Measurements from ENCODE around the gene FILIP1.
"Not testable (repeated sequence)": the region's sequence is repeated elsewhere in the genome, so short reads cannot be mapped to it uniquely, and the experiment has no call there.

Gene FILIP1

DNA sequence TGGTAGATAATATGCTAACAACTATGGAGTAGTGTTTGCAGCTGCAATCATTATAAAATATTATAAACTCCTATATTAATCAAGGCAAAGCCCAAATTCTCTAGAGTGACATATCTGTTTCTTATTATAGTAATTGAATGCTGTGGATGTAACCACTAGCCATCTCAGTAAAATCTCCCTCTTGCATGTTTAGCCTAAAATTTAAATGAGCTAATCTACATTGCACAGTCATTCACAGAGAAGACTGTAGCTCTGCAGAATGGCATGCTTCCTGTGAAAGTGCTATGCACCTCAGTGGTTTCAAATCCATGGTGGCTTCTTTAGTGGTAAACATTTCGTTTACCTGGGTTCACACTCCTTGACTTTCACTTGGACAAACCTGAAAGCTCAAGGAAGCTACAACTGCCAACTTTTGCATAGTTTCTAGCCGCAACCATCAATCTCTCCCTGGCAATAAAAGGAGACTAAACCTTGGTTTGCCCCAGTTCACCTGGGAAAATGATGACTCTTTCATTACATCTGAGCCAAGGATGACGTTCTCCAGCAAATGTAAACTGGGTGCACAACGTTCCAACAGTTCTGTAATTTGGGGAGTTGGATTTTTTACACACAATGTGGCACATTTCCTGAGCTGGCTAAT is 47.2 kb downstream of the FILIP1 start:
- H2AFZ ChIP-seq (ENCODE audit: low read depth, low read length): no peak overlapping the region
- H3K4me2 ChIP-seq (ENCODE audit: insufficient read depth, low read length): no peak overlapping the region
- TF ChIP-seq, protein P1, sequence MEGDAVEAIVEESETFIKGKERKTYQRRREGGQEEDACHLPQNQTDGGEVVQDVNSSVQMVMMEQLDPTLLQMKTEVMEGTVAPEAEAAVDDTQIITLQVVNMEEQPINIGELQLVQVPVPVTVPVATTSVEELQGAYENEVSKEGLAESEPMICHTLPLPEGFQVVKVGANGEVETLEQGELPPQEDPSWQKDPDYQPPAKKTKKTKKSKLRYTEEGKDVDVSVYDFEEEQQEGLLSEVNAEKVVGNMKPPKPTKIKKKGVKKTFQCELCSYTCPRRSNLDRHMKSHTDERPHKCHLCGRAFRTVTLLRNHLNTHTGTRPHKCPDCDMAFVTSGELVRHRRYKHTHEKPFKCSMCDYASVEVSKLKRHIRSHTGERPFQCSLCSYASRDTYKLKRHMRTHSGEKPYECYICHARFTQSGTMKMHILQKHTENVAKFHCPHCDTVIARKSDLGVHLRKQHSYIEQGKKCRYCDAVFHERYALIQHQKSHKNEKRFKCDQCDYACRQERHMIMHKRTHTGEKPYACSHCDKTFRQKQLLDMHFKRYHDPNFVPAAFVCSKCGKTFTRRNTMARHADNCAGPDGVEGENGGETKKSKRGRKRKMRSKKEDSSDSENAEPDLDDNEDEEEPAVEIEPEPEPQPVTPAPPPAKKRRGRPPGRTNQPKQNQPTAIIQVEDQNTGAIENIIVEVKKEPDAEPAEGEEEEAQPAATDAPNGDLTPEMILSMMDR (IDR thresholded peaks at IDR 0.05; ENCODE audit: borderline replicate concordance, extremely low read depth, low read length, poor library complexity, severe bottlenecking): no peak
- TF ChIP-seq EZH2 (IDR thresholded peaks at IDR 0.05; ENCODE audit: borderline replicate concordance, low read depth, low read length, severe bottlenecking): no peak
- ATAC-seq (ENCODE audit: insufficient read depth, low read depth): no peak
- H3K4me1 ChIP-seq (ENCODE audit: insufficient read depth, low read length): no peaks in the 10 kb centered on the region
- no peaks in the 10 kb centered on the region for H3K9me3 ChIP-seq (ENCODE audit: insufficient read depth, low read length, severe bottlenecking)
- H3K27ac ChIP-seq (ENCODE audit: low read length): no peak overlapping the region
- no peaks in the 10 kb centered on the region for H3K79me2 ChIP-seq (ENCODE audit: insufficient read depth, low read length)
- H3K9ac ChIP-seq (ENCODE audit: low read depth, low read length): no peak overlapping the region
- DNase-seq: no peak
- H3K36me3 ChIP-seq (ENCODE audit: insufficient read depth, low read length): no peaks in the 10 kb centered on the region
- H4K20me1 ChIP-seq (ENCODE audit: insufficient read depth, low read length): no peaks in the 10 kb centered on the region
- H3K4me3 ChIP-seq (ENCODE audit: low read depth in 1 of 2, low read length in 2 of 2): no peak overlapping the region
- H3K27me3 ChIP-seq (ENCODE audit: insufficient read depth, low read length, poor library complexity): no peaks in the 10 kb centered on the region

DNA sequence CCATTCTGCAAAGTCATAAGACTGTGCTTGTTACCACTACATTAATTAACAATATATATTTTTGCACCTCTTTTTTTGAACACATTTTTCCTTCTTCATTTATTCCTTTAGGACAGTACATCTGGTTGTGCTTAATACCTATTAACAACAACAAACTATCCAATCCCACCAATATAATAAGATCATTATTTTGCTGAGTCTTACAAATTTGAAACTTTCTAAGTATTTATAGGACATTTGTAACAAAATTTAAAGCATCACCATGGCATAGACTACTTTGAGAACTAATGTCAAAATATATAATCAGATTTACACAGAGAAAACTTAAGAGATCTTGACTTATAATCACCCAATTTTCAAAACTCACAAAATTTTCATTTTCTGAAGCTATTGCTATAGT is 47.9 kb downstream of the FILIP1 start:
- Histone ChIP-seq H3K4me2 (ENCODE audit: insufficient read depth, low read length) (no peak overlapping the region), H3K79me2 (ENCODE audit: insufficient read depth, low read length) (no peaks in the 10 kb centered on the region), H3K36me3 (ENCODE audit: insufficient read depth, low read length) (no peaks in the 10 kb centered on the region), H3K27me3 (ENCODE audit: insufficient read depth, low read length, poor library complexity) (no peaks in the 10 kb centered on the region), H3K4me1 (ENCODE audit: insufficient read depth, low read length) (no peaks in the 10 kb centered on the region), H2AFZ (ENCODE audit: low read depth, low read length) (no peak overlapping the region), H3K9ac (ENCODE audit: low read depth, low read length) (no peak overlapping the region), H3K27ac (ENCODE audit: low read length) (no peak overlapping the region), H4K20me1 (ENCODE audit: insufficient read depth, low read length) (no peaks in the 10 kb centered on the region), H3K4me3 (ENCODE audit: low read depth in 1 of 2, low read length in 2 of 2) (no peak overlapping the region), H3K9me3 (ENCODE audit: insufficient read depth, low read length, severe bottlenecking) (no peaks in the 10 kb centered on the region)
- no peak for DNase-seq
- ATAC-seq (ENCODE audit: insufficient read depth, low read depth): no peak
- no peak for TF ChIP-seq EZH2 (IDR thresholded peaks at IDR 0.05; ENCODE audit: borderline replicate concordance, low read depth, low read length, severe bottlenecking)
- TF ChIP-seq, protein P1 (IDR thresholded peaks at IDR 0.05; ENCODE audit: borderline replicate concordance, extremely low read depth, low read length, poor library complexity, severe bottlenecking): no peak

DNA sequence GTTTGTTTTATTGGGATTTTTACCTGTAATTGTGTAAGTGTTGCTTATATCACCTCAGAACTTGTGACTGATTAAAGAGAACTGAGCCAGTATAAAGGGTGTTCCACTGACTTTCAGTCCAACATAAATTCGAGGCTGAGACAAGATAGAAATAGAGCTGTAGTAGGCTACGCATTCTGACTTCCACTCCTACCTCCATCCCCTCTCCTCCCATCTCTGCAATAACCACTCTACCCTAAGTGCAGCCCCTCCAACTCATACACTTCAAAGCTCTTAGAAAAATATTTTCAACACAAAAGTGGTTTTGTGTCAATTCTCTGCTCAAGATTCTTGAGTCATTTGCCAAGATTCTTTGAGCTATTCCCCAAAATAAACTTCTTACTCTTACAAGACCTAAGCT is 48.7 kb downstream of the FILIP1 start:
- Histone ChIP-seq H3K79me2 (ENCODE audit: insufficient read depth, low read length) (no peaks in the 10 kb centered on the region), H3K27ac (ENCODE audit: low read length) (no peak overlapping the region), H3K4me3 (ENCODE audit: low read depth in 1 of 2, low read length in 2 of 2) (no peak overlapping the region), H3K4me1 (ENCODE audit: insufficient read depth, low read length) (no peaks in the 10 kb centered on the region), H3K9me3 (ENCODE audit: insufficient read depth, low read length, severe bottlenecking) (no peaks in the 10 kb centered on the region), H2AFZ (ENCODE audit: low read depth, low read length) (no peak overlapping the region), H4K20me1 (ENCODE audit: insufficient read depth, low read length) (no peaks in the 10 kb centered on the region), H3K4me2 (ENCODE audit: insufficient read depth, low read length) (no peak overlapping the region), H3K27me3 (ENCODE audit: insufficient read depth, low read length, poor library complexity) (no peaks in the 10 kb centered on the region), H3K9ac (ENCODE audit: low read depth, low read length) (no peak overlapping the region), H3K36me3 (ENCODE audit: insufficient read depth, low read length) (no peaks in the 10 kb centered on the region)
- TF ChIP-seq, protein P1 (IDR thresholded peaks at IDR 0.05; ENCODE audit: borderline replicate concordance, extremely low read depth, low read length, poor library complexity, severe bottlenecking): no peak
- no peak for TF ChIP-seq EZH2 (IDR thresholded peaks at IDR 0.05; ENCODE audit: borderline replicate concordance, low read depth, low read length, severe bottlenecking)
- ATAC-seq (ENCODE audit: insufficient read depth, low read depth) (no peak), DNase-seq (no peak)

DNA sequence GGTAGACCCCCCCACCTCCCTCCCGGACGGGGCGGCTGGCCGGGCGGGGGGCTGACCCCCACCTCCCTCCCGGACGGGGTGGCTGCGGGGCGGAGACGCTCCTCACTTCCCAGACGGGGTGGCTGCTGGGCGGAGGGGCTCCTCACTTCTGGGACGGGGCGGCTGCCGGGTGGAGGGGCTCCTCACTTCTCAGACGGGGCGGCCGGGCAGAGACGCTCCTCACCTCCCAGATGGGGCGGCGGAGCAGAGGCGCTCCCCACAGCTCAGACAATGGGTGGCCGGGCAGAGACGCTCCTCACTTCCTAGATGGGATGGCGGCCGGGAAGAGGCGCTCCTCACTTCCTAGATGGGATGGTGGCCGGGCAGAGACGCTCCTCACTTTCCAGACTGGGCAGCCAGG is 51.7 kb downstream of the FILIP1 start:
- not testable (repeated sequence) for DNase-seq; H3K4me1 ChIP-seq (ENCODE audit: insufficient read depth, low read length); H3K4me2 ChIP-seq (ENCODE audit: insufficient read depth, low read length); H3K9me3 ChIP-seq (ENCODE audit: insufficient read depth, low read length, severe bottlenecking); H3K27me3 ChIP-seq (ENCODE audit: insufficient read depth, low read length, poor library complexity); H3K9ac ChIP-seq (ENCODE audit: low read depth, low read length); ATAC-seq (ENCODE audit: insufficient read depth, low read depth); H2AFZ ChIP-seq (ENCODE audit: low read depth, low read length); H3K36me3 ChIP-seq (ENCODE audit: insufficient read depth, low read length); H3K79me2 ChIP-seq (ENCODE audit: insufficient read depth, low read length); H3K27ac ChIP-seq (ENCODE audit: low read length); H3K4me3 ChIP-seq (ENCODE audit: low read depth in 1 of 2, low read length in 2 of 2); H4K20me1 ChIP-seq (ENCODE audit: insufficient read depth, low read length)

DNA sequence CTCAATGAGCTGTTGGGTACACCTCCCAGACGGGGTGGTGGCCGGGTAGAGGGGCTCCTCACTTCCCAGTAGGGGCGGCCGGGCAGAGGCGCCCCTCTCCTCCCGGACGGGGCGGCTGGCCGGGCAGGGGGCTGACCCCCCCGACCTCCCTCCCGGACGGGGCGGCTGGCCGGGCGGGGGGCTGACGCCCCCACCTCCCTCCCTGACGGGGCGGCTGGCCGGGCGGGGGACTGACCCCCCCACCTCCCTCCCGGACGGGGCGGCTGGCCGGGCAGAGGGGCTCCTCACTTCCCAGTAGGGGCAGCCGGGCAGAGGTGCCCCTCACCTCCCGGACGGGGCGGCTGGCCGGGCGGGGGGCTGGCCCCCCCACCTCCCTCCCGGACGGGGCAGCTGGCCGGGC is 52.1 kb downstream of the FILIP1 start:
- not testable (repeated sequence) for H2AFZ ChIP-seq (ENCODE audit: low read depth, low read length); H3K9ac ChIP-seq (ENCODE audit: low read depth, low read length); ATAC-seq (ENCODE audit: insufficient read depth, low read depth); H3K4me2 ChIP-seq (ENCODE audit: insufficient read depth, low read length); H3K4me3 ChIP-seq (ENCODE audit: low read depth in 1 of 2, low read length in 2 of 2); H3K36me3 ChIP-seq (ENCODE audit: insufficient read depth, low read length); H4K20me1 ChIP-seq (ENCODE audit: insufficient read depth, low read length); H3K27me3 ChIP-seq (ENCODE audit: insufficient read depth, low read length, poor library complexity); H3K4me1 ChIP-seq (ENCODE audit: insufficient read depth, low read length); H3K9me3 ChIP-seq (ENCODE audit: insufficient read depth, low read length, severe bottlenecking); DNase-seq; H3K79me2 ChIP-seq (ENCODE audit: insufficient read depth, low read length); H3K27ac ChIP-seq (ENCODE audit: low read length)

Data from DND-41 (cell line).